GM19372 (cell line): ENCODE measurements around the gene METRNL.
"Not testable (repeated sequence)": the region's sequence is repeated elsewhere in the genome, so short reads cannot be mapped to it uniquely, and the experiment has no call there.

ENCODE experiments used
- ATAC-seq: cut with Tn5 transposase; IDR thresholded peaks from one replicate; pipeline ENCODE4 v1.9.1; 2021; ENCODE audit warnings: mild to moderate bottlenecking, low read depth, moderate library complexity; ENCODE audit not compliant: unreplicated experiment

METRNL gene

GRCh38 chr17:83118071-83118841 lies 38.8 kb downstream of the METRNL start:
- no peak for ATAC-seq

GRCh38 chr17:83119987-83120864 lies 40.8 kb downstream of the METRNL start:
- ATAC-seq: peak; percentile 77

- ATAC-seq: not testable (repeated sequence)
Measured at GRCh38 chr17:83121473-83121872, 42.1 kb downstream of the METRNL start.

- no peak for ATAC-seq
Measured at GRCh38 chr17:83121921-83122820, 42.8 kb downstream of the METRNL start.

- no peak for ATAC-seq
Measured at GRCh38 chr17:83122834-83123233, 43.4 kb downstream of the METRNL start.

GRCh38 chr17:83123896-83124801 lies 44.7 kb downstream of the METRNL start:
- no peak for ATAC-seq

GRCh38 chr17:83124871-83125514 lies 45.6 kb downstream of the METRNL start:
- no peak for ATAC-seq

- no peak for ATAC-seq
Measured at GRCh38 chr17:83125515-83126274, 46.3 kb downstream of the METRNL start.

- ATAC-seq: no peak
Measured at GRCh38 chr17:83126275-83126811, 46.9 kb downstream of the METRNL start.

- no peak for ATAC-seq
Measured at GRCh38 chr17:83127431-83128160, 48.2 kb downstream of the METRNL start.

GRCh38 chr17:83128306-83129240 lies 49.2 kb downstream of the METRNL start:
- ATAC-seq: no peak

GRCh38 chr17:83129676-83130075 lies 50.3 kb downstream of the METRNL start:
- ATAC-seq: no peak

GRCh38 chr17:83131401-83132011 lies 52.1 kb downstream of the METRNL start:
- no peak for ATAC-seq

GRCh38 chr17:83132251-83133081 lies 53.1 kb downstream of the METRNL start:
- ATAC-seq: no peak
